Astrocyte (in vitro differentiated cells and primary cell): ENCODE results near the gene LRRC61.

Source experiments
- EZH2 ChIP-seq: IDR thresholded peaks from 2 replicates; pipeline ENCODE4 v1.6.1; 2012; ENCODE audit warnings: mild to moderate bottlenecking, low read length, inconsistent platforms; ENCODE audit not compliant: insufficient read depth
- TF ChIP-seq, protein P1 (sequence below): IDR thresholded peaks from 2 replicates; pipeline ENCODE4 v1.5.1; 2011; ENCODE audit warnings: low read depth, mild to moderate bottlenecking, inconsistent platforms, low read length, moderate library complexity; ENCODE audit not compliant: insufficient read depth

- TF ChIP-seq, protein P1, sequence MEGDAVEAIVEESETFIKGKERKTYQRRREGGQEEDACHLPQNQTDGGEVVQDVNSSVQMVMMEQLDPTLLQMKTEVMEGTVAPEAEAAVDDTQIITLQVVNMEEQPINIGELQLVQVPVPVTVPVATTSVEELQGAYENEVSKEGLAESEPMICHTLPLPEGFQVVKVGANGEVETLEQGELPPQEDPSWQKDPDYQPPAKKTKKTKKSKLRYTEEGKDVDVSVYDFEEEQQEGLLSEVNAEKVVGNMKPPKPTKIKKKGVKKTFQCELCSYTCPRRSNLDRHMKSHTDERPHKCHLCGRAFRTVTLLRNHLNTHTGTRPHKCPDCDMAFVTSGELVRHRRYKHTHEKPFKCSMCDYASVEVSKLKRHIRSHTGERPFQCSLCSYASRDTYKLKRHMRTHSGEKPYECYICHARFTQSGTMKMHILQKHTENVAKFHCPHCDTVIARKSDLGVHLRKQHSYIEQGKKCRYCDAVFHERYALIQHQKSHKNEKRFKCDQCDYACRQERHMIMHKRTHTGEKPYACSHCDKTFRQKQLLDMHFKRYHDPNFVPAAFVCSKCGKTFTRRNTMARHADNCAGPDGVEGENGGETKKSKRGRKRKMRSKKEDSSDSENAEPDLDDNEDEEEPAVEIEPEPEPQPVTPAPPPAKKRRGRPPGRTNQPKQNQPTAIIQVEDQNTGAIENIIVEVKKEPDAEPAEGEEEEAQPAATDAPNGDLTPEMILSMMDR = no peak
- no peak for TF ChIP-seq EZH2
Measured at GRCh38 chr7:150361402-150361801, 38.2 kb downstream of the LRRC61 start.
